Measurements from ENCODE around the gene ELOVL5.

Gene ELOVL5

GRCh38 chr6:53266553-53267090 lies 82.1 kb downstream of the ELOVL5 start:
- peaks cover 54% of the 10 kb centered on the region for H3K36me3 Mint-ChIP-seq (ENCODE audit: insufficient read depth)
- ATAC-seq (replicated peaks; ENCODE audit: extremely low read depth, poor library complexity, severe bottlenecking) (no peak), DNase-seq (ENCODE audit: low spot score in 2 of 2) (no peak)
- H3K9me3 Mint-ChIP-seq = no peaks in the 10 kb centered on the region
- H3K4me1 Mint-ChIP-seq = no peaks in the 10 kb centered on the region
- H3K27me3 Mint-ChIP-seq = no peaks in the 10 kb centered on the region
- H3K27ac Mint-ChIP-seq (ENCODE audit: low read depth) = peak overlapping the region; percentile 36
- no peak overlapping the region for H3K4me3 Mint-ChIP-seq

GRCh38 chr6:53264915-53265607 lies 83.7 kb downstream of the ELOVL5 start:
- H3K4me3 Mint-ChIP-seq = no peak overlapping the region
- H3K27ac Mint-ChIP-seq (ENCODE audit: low read depth) = peak overlapping the region; percentile 42
- H3K36me3 Mint-ChIP-seq (ENCODE audit: insufficient read depth) = peaks cover 48% of the 10 kb centered on the region
- no peaks in the 10 kb centered on the region for H3K27me3 Mint-ChIP-seq
- DNase-seq (ENCODE audit: low spot score in 2 of 2) = no peak
- no peaks in the 10 kb centered on the region for H3K9me3 Mint-ChIP-seq
- H3K4me1 Mint-ChIP-seq = no peaks in the 10 kb centered on the region
- ATAC-seq (replicated peaks; ENCODE audit: extremely low read depth, poor library complexity, severe bottlenecking) = no peak

GRCh38 chr6:53264337-53264736 lies 84.4 kb downstream of the ELOVL5 start:
- Mint-ChIP-seq H3K27ac (ENCODE audit: low read depth) (peak overlapping the region; percentile 42), H3K36me3 (ENCODE audit: insufficient read depth) (peaks cover 44% of the 10 kb centered on the region), H3K9me3 (no peaks in the 10 kb centered on the region), H3K27me3 (no peaks in the 10 kb centered on the region), H3K4me3 (no peak overlapping the region), H3K4me1 (no peaks in the 10 kb centered on the region)
- ATAC-seq (replicated peaks; ENCODE audit: extremely low read depth, poor library complexity, severe bottlenecking) (no peak), DNase-seq (ENCODE audit: low spot score in 2 of 2) (no peak)

GRCh38 chr6:53263917-53264316 lies 84.8 kb downstream of the ELOVL5 start:
- no peaks in the 10 kb centered on the region for H3K27me3 Mint-ChIP-seq
- H3K9me3 Mint-ChIP-seq = no peaks in the 10 kb centered on the region
- DNase-seq (ENCODE audit: low spot score in 2 of 2) = no peak
- peaks cover 2% of the 10 kb centered on the region for H3K4me1 Mint-ChIP-seq
- no peak for ATAC-seq (replicated peaks; ENCODE audit: extremely low read depth, poor library complexity, severe bottlenecking)
- H3K36me3 Mint-ChIP-seq (ENCODE audit: insufficient read depth) = peaks cover 41% of the 10 kb centered on the region
- no peak overlapping the region for H3K4me3 Mint-ChIP-seq
- H3K27ac Mint-ChIP-seq (ENCODE audit: low read depth) = no peak overlapping the region

- DNase-seq (ENCODE audit: low spot score in 2 of 2) = no peak
- Mint-ChIP-seq H3K9me3 (no peaks in the 10 kb centered on the region), H3K4me1 (peaks cover 6% of the 10 kb centered on the region), H3K36me3 (ENCODE audit: insufficient read depth) (peaks cover 24% of the 10 kb centered on the region), H3K27me3 (no peaks in the 10 kb centered on the region), H3K4me3 (no peak overlapping the region), H3K27ac (ENCODE audit: low read depth) (no peak overlapping the region)
- ATAC-seq (replicated peaks; ENCODE audit: extremely low read depth, poor library complexity, severe bottlenecking) = no peak
These were observed 88.7 kb downstream of the ELOVL5 start for GRCh38 chr6:53259860-53260580.

- ATAC-seq (replicated peaks; ENCODE audit: extremely low read depth, poor library complexity, severe bottlenecking) (no peak), DNase-seq (ENCODE audit: low spot score in 2 of 2) (no peak)
- Mint-ChIP-seq H3K36me3 (ENCODE audit: insufficient read depth) (peaks cover 17% of the 10 kb centered on the region), H3K27ac (ENCODE audit: low read depth) (no peak overlapping the region), H3K4me3 (no peak overlapping the region), H3K9me3 (no peaks in the 10 kb centered on the region), H3K4me1 (peaks cover 6% of the 10 kb centered on the region), H3K27me3 (no peaks in the 10 kb centered on the region)
These were observed 90.0 kb downstream of the ELOVL5 start for GRCh38 chr6:53258774-53259155.

- ATAC-seq (replicated peaks; ENCODE audit: extremely low read depth, poor library complexity, severe bottlenecking) = no peak
- H3K9me3 Mint-ChIP-seq = no peaks in the 10 kb centered on the region
- peaks cover 17% of the 10 kb centered on the region for H3K36me3 Mint-ChIP-seq (ENCODE audit: insufficient read depth)
- no peaks in the 10 kb centered on the region for H3K27me3 Mint-ChIP-seq
- no peak overlapping the region for H3K4me3 Mint-ChIP-seq
- no peak for DNase-seq (ENCODE audit: low spot score in 2 of 2)
- peaks cover 6% of the 10 kb centered on the region for H3K4me1 Mint-ChIP-seq
- no peak overlapping the region for H3K27ac Mint-ChIP-seq (ENCODE audit: low read depth)
These were observed 90.5 kb downstream of the ELOVL5 start for GRCh38 chr6:53258076-53258773.

- H3K27ac Mint-ChIP-seq (ENCODE audit: low read depth) = no peak overlapping the region
- no peak for DNase-seq (ENCODE audit: low spot score in 2 of 2)
- H3K4me1 Mint-ChIP-seq = peaks cover 6% of the 10 kb centered on the region
These were observed 91.2 kb downstream of the ELOVL5 start for GRCh38 chr6:53257533-53257932.

GRCh38 chr6:53257001-53257400 lies 91.7 kb downstream of the ELOVL5 start:
- ATAC-seq (replicated peaks; ENCODE audit: extremely low read depth, poor library complexity, severe bottlenecking) (no peak), DNase-seq (ENCODE audit: low spot score in 2 of 2) (no peak)
- Mint-ChIP-seq H3K4me1 (peaks cover 6% of the 10 kb centered on the region), H3K4me3 (no peak overlapping the region), H3K9me3 (no peaks in the 10 kb centered on the region), H3K27ac (ENCODE audit: low read depth) (no peak overlapping the region), H3K36me3 (ENCODE audit: insufficient read depth) (peaks cover 13% of the 10 kb centered on the region), H3K27me3 (no peaks in the 10 kb centered on the region)

More at GRCh38 chr6:53257533-53257932, 91.2 kb downstream of the ELOVL5 start:
- H3K4me3 Mint-ChIP-seq = no peak overlapping the region
- ATAC-seq (replicated peaks; ENCODE audit: extremely low read depth, poor library complexity, severe bottlenecking) = no peak
- H3K27me3 Mint-ChIP-seq = no peaks in the 10 kb centered on the region
- H3K36me3 Mint-ChIP-seq (ENCODE audit: insufficient read depth) = peaks cover 17% of the 10 kb centered on the region
- H3K9me3 Mint-ChIP-seq = no peaks in the 10 kb centered on the region

GRCh38 chr6:53252177-53252692 lies 96.5 kb downstream of the ELOVL5 start:
- ATAC-seq (replicated peaks; ENCODE audit: extremely low read depth, poor library complexity, severe bottlenecking) (no peak), DNase-seq (ENCODE audit: low spot score in 2 of 2) (no peak)
- no peak overlapping the region for H3K27ac Mint-ChIP-seq (ENCODE audit: low read depth)
- no peaks in the 10 kb centered on the region for H3K27me3 Mint-ChIP-seq
- H3K36me3 Mint-ChIP-seq (ENCODE audit: insufficient read depth) = no peaks in the 10 kb centered on the region
- H3K4me3 Mint-ChIP-seq = no peak overlapping the region
- H3K4me1 Mint-ChIP-seq = no peaks in the 10 kb centered on the region
- no peaks in the 10 kb centered on the region for H3K9me3 Mint-ChIP-seq

- H3K36me3 Mint-ChIP-seq (ENCODE audit: insufficient read depth) = no peaks in the 10 kb centered on the region
- ATAC-seq (replicated peaks; ENCODE audit: extremely low read depth, poor library complexity, severe bottlenecking) (no peak), DNase-seq (ENCODE audit: low spot score in 2 of 2) (no peak)
- H3K4me3 Mint-ChIP-seq = no peak overlapping the region
- no peaks in the 10 kb centered on the region for H3K27me3 Mint-ChIP-seq
- H3K4me1 Mint-ChIP-seq = no peaks in the 10 kb centered on the region
- H3K27ac Mint-ChIP-seq (ENCODE audit: low read depth) = peak overlapping the region; percentile 24
- H3K9me3 Mint-ChIP-seq = no peaks in the 10 kb centered on the region
These were observed 97.6 kb downstream of the ELOVL5 start for GRCh38 chr6:53251033-53251672.

Data from central memory CD8-positive, alpha-beta T cell (primary cell).